COLO668 (cell line): ENCODE measurements around the gene ABCA1.
"Not testable (repeated sequence)": the region's sequence is repeated elsewhere in the genome, so short reads cannot be mapped to it uniquely, and the experiment has no call there.

ENCODE experiments used
- DNase-seq: peaks from one replicate; lab custom pipeline; 2025; ENCODE audit not compliant: unreplicated experiment; lab: John Stamatoyannopoulos, UW

The ABCA1 gene

DNA sequence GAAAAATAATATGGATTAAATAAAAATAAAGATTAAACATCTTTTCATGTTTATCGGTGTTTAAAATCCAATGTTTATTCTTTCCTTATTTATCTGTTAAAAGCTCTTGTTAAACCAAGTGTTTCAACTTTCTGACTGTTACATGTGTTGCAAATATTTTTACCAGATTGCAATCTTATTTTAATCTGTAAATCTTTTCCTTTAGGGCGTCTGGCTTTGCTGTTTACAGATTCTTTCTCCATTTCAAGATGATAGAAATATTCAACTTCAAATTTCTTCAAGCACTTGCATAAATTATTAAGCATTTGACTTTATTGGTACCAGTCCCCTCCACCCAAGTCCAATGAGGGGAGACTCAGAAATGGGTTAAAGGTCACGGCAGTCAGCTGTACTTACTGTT is 16.9 kb upstream of the ABCA1 start:
- no peak for DNase-seq

DNA sequence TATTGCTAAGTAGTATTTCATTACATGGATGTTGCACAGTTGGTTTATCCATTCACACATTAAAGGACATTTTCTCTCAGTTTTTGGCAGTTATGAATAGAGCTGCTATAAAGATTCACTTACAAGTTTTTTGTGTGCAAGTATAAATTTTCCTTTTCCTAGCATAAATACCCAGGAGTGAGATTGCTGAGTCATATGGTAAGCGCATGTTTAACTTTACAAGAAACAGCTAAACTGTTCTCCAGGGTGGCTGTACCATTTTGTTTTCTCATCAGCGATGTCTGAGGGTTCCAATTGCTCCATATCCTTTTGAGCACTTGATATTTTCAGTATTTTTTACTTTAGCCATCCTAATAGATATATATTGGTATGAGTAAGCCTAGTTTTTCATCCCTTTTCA is 16.4 kb upstream of the ABCA1 start:
- DNase-seq, result no peak

DNA sequence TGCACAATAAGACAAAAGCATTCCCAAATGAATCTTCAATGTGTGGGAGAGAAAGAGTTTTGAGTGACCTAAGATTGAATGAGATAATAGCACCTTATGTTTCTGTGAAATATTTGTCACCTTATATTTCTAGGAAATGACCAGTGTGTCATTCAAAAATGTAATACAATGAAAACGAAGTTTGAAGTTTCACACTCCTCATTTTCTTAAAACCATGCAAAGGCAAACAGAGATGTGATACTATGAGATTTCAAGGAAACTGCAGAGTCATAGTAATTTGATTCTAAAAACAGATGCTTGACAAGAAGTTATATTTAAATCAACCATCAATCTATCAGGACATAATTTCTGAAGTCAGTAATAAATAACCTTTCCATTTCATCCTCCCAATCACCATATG is 13.6 kb upstream of the ABCA1 start:
- DNase-seq, result no peak

GRCh38 chr9:104936291-104936690 is 8.3 kb upstream of the ABCA1 start:
- DNase-seq, result no peak

- DNase-seq, result not testable (repeated sequence)
These were observed 7.5 kb upstream of the ABCA1 start for GRCh38 chr9:104935501-104935810.

- DNase-seq, result no peak
These were observed 6.9 kb upstream of the ABCA1 start for GRCh38 chr9:104934691-104935500.

- not testable (repeated sequence) for DNase-seq
These were observed 5.1 kb upstream of the ABCA1 start for GRCh38 chr9:104933091-104933490.

- DNase-seq, result no peak
These were observed 3.3 kb upstream of the ABCA1 start for GRCh38 chr9:104931256-104931655.

DNA sequence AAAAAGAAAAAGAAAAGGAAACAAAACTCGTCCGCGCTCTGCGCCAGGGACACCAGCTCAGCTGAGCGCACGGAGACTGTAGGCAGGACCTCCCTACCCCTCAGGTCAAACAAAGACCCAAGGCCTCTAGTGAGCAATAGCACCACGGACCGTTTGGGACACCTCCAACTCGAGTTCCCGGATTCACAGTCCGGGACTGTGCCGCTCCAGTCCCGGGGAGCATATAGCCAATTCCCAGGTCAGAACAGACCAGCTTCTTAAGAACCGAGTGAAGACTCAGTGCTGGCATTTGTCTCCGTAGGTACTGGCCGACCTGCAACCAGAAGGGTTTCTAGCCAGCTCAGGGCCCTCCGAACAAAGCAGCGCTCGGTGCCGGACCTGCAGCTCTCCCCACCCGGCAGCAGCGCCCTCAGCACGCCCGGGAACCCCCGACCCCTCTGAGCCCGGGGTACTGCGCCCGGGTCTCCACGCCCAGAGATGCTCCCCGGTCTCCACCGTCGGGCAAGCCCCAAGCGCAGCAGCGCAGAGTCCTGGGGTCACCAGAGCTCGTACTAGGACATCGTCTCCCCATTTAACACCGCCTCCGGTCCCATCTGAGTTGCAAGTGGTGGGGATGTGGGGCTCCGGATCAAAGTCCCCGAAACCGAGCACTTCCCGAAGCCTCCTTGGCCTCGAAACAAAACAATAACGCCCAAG is 591 bp downstream of the ABCA1 start:
- DNase-seq, result peak; percentile 35

- peak; percentile 11 for DNase-seq
These were observed 4.2 kb downstream of the ABCA1 start for GRCh38 chr9:104923740-104924139.

DNA sequence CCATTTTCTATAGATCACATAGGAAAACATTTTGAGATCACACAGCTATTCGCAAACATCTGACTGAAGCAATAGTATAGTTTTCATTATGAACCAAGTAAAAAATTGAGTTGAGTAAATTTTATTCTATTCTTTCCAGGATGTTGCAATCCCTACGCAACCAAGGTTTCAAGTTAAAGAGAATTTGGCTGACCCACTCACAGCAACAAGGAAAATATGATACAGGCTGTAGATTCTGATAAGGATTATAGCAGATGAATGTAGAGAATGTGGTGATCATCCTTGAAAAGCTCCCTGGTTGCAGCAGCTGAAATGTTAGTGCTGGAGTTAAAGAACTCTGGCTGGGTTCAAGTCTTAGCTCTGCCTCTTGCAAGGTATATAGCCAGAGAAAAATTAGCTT is 4.7 kb downstream of the ABCA1 start:
- no peak for DNase-seq

DNA sequence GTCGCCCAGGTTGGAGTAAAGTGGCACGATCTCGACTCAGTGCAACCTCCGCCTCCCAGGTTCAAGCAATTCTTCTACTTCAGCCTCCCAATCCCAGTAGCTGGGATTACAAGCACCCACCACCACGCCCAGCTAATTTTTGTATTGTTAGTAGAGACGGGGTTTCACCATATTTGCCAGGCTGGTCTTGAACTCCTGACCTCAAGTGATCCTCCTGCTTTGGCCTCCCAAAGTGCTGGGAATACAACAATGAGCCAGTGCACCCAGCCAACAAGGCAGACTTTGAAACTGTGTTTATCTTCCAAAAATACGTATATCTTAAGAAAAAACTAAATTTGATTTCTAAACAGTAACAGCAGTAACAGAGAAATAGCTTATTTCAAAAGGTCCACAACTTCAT is 5.2 kb downstream of the ABCA1 start:
- not testable (repeated sequence) for DNase-seq

- DNase-seq, result no peak
These were observed 6.8 kb downstream of the ABCA1 start for GRCh38 chr9:104921067-104921741.

- no peak for DNase-seq
These were observed 12.2 kb downstream of the ABCA1 start for GRCh38 chr9:104915753-104916152.

GRCh38 chr9:104915049-104915448 is 12.9 kb downstream of the ABCA1 start:
- no peak for DNase-seq

DNA sequence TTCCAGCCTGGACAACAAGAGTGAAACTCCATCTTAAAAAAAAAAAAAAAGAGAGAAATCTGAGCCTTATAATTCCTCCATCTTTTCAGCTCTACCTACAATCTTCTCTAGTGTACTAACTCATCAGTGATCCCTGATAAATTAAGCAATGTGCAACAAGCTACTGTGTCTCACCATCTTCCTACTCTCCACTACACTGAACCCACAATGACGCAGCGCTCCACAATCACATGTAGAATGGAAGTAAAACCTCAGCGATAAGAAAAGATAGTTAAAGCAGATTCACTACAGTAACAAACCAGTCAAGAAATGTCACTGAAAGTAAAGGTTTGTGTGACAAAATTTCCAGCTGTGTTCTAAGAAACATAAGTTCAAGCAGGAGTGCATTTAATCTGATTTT is 13.5 kb downstream of the ABCA1 start:
- DNase-seq, result no peak

GRCh38 chr9:104912606-104913005 is 15.3 kb downstream of the ABCA1 start:
- DNase-seq, result no peak

GRCh38 chr9:104911032-104911607 is 16.8 kb downstream of the ABCA1 start:
- DNase-seq, result no peak

DNA sequence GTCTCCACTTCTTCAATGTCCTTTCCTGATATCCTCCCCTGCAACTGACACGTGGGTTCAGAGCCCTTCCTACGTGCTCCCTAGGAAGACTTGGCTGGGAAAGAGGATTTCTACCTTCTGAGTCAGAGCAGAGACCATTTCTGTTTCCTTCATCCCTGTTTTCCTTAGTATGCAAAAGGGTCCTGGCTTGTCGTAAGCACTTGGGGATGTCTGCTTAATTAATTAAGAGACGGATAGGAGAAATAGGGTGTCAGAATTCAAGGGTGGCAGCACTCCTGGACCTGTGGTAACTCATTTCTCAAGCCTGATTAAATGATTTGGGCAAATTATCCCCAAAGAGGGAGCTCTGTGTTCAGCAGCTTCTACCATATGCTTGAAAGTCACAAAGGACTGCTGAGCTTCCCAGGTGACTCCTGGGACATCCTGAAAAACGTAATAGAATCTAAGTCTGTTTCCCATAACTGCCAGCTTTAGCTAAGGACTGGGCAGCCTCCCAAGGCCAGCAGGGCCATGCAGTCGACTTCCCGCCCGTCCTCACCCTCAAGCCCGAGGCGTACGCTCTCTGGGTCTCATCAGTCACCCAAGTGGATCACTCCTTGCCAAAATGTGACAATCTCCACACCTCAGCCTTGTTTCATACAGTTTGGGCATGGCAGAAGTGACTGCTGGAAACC is 20.5 kb downstream of the ABCA1 start:
- no peak for DNase-seq

GRCh38 chr9:104906441-104907277 is 21.3 kb downstream of the ABCA1 start:
- no peak for DNase-seq
